ENCODE data around the gene OR6K3. TPM values are rescaled to one million over a fixed set of nuclear protein-coding genes. Genes with fewer than 3 reads are reported as not detected.

Gene OR6K3
- not detected in 3 replicates for total RNA-seq

DNA sequence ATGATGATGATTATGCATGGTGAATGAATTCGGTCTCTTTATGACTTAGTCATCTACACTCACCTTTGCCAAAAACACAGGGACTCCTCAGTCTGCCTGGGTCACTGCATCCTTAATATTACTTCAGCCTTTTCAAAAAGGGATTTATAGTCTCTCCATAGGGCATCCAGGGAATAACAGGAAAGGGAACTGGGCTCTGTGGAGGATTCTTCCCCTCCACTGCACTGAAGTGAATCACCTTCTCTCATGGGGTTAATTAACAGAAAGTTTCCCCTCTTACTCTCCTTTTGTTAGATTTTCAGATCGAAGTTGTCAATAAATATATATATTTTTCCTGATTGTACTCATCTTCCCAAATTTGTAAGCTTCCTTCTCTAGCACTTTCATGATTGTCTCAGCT lies at the start of gene OR6K3:
OR6K3 (minus strand) TSS at position 101 of the 400 bp plus-strand sequence. CDS start 2,605 bp downstream, outside the sequence.
- peaks cover 17% of the 10 kb centered on the region for H3K27me3 Mint-ChIP-seq (ENCODE audit: low read depth)
- H3K27ac Mint-ChIP-seq, result no peak within 1 kb of the TSS
- DNase-seq (ENCODE audit: low spot score in 2 of 2, unreplicated experiment in 2 of 2), result no peak
- H3K4me3 Mint-ChIP-seq, result no peak within 1 kb of the TSS
- no peak for TF ChIP-seq CTCF (IDR thresholded peaks at IDR 0.05; ENCODE audit: unreplicated experiment)
- no peaks in the 10 kb centered on the region for H3K9me3 Mint-ChIP-seq
- no peaks in the 10 kb centered on the region for H3K4me1 Mint-ChIP-seq
- no peaks in the 10 kb centered on the region for H3K36me3 Mint-ChIP-seq

DNA sequence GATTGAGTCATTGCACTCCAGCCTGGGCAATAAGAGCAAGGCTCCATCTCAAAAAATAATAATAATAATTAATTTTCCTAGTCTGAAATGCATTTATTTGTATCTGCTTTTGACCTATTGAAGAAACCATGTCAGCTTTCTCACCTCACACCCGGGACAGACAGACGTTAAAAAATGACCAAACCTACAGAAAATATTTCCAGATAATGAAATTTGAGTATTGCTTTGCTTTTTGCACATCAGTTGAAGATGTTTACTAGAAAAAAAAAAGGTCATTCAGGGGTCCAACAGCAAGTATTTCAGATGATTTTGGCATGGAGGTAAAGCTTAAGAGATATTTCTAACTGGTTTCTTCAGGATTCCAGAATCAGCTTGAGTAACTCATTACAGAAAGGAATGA lies 33.9 kb upstream of the OR6K3 start, which contains the start of gene OR6K6:
OR6K6 (plus strand) TSS at position 301 of the 400 bp plus-strand sequence. CDS start 168 bp downstream, outside the sequence.
- Mint-ChIP-seq H3K9me3 (peaks cover 10% of the 10 kb centered on the region), H3K27me3 (ENCODE audit: low read depth) (no peaks in the 10 kb centered on the region), H3K36me3 (no peaks in the 10 kb centered on the region), H3K27ac (no peak within 1 kb of the TSS), H3K4me3 (no peak within 1 kb of the TSS), H3K4me1 (peaks cover 21% of the 10 kb centered on the region)
- no peak for DNase-seq (ENCODE audit: low spot score in 2 of 2, unreplicated experiment in 2 of 2)
- TF ChIP-seq CTCF (IDR thresholded peaks at IDR 0.05; ENCODE audit: unreplicated experiment), result no peak

DNA sequence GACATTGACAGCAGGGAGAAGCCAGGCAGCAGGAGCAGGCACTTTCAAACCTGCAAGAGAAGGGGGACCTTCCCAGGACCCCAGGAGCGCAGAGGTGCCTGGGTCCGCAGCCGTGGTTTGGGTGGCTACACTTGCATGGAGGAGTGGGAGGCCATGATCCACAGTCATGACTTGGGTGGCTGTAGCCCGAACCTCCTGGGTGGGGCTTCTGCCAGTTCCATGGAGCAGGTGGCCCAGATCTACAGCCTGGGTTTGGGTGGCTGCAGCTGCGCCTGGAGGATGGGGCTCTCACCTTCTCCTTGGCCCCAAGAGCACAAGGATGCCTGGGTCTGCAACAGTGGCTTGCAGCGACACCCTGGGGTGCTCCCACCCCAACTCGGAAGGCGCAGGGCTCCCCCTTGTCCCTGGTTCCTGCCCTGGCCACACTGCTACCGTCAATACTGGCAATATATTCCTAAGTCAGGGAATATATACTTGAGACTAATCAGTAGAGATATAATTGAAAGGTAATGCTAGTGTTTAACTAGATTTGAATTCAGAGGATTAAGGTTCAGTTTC lies 31.7 kb upstream of the OR6K3 start:
- H3K36me3 Mint-ChIP-seq, result no peaks in the 10 kb centered on the region
- no peak overlapping the region for H3K4me3 Mint-ChIP-seq
- H3K4me1 Mint-ChIP-seq, result peaks cover 17% of the 10 kb centered on the region
- no peak for DNase-seq (ENCODE audit: low spot score in 2 of 2, unreplicated experiment in 2 of 2)
- peaks cover 6% of the 10 kb centered on the region for H3K9me3 Mint-ChIP-seq
- no peak for TF ChIP-seq CTCF (IDR thresholded peaks at IDR 0.05; ENCODE audit: unreplicated experiment)
- no peak overlapping the region for H3K27ac Mint-ChIP-seq
- no peaks in the 10 kb centered on the region for H3K27me3 Mint-ChIP-seq (ENCODE audit: low read depth)

- no peak for DNase-seq (ENCODE audit: low spot score in 2 of 2, unreplicated experiment in 2 of 2)
- Mint-ChIP-seq H3K27ac (no peak overlapping the region), H3K4me1 (peaks cover 19% of the 10 kb centered on the region), H3K4me3 (no peak overlapping the region), H3K36me3 (no peaks in the 10 kb centered on the region), H3K9me3 (peaks cover 7% of the 10 kb centered on the region), H3K27me3 (ENCODE audit: low read depth) (peaks cover 1% of the 10 kb centered on the region)
- no peak for TF ChIP-seq CTCF (IDR thresholded peaks at IDR 0.05; ENCODE audit: unreplicated experiment)
Measured at GRCh38 chr1:158735848-158736247, 15.3 kb upstream of the OR6K3 start.

DNA sequence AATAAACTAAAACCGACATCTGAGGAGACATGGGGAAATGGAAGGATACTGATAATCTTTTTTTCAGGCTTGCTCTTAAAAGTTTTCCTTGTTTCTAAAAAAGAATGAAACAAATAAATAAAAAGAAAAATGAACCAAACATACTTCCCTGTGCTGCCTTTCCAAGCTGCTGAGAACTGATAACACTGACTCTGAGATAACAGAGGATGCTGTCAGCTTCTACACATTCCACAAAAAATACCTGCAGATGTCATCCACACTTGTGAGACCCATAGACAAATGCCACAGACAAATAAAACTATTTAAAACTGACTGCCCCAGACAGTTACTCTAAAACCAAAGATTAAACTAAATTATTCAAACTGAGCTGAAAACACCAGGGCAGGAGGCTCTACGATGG lies 12.0 kb upstream of the OR6K3 start:
- no peak overlapping the region for H3K4me3 Mint-ChIP-seq
- peaks cover 1% of the 10 kb centered on the region for H3K27me3 Mint-ChIP-seq (ENCODE audit: low read depth)
- no peak for DNase-seq (ENCODE audit: low spot score in 2 of 2, unreplicated experiment in 2 of 2)
- H3K27ac Mint-ChIP-seq, result no peak overlapping the region
- peaks cover 12% of the 10 kb centered on the region for H3K4me1 Mint-ChIP-seq
- no peaks in the 10 kb centered on the region for H3K9me3 Mint-ChIP-seq
- TF ChIP-seq CTCF (IDR thresholded peaks at IDR 0.05; ENCODE audit: unreplicated experiment), result no peak
- no peaks in the 10 kb centered on the region for H3K36me3 Mint-ChIP-seq
